Measurements from ENCODE around the gene PTPN14. TPM values are rescaled to one million over a fixed set of nuclear protein-coding genes. Genes with fewer than 3 reads are reported as not detected.

The PTPN14 gene
- total and polyA plus RNA-seq, 2 of the 8 experiments (the other 6 are each of a cell fraction or from before 2014, with no cell fraction given): 14.4 to 93.6 TPM

- Histone ChIP-seq H3K36me3 (ENCODE audit: control insufficient read depth in 2 of 4, insufficient read depth in 4 of 4, low read length in 3 of 4) (no peaks in the 10 kb centered on the region), H3K14ac (ENCODE audit: insufficient read length) (no peak overlapping the region), H2BK5ac (ENCODE audit: low read depth, low read length) (no peak overlapping the region), H4K8ac (ENCODE audit: extremely low read depth, insufficient read depth, low read length) (no peak overlapping the region), H2BK20ac (ENCODE audit: low read length) (no peak overlapping the region), H3K23me2 (ENCODE audit: low read depth, low read length) (no peaks in the 10 kb centered on the region), H2BK120ac (replicated peaks; ENCODE audit: low read depth, low read length) (no peak overlapping the region), H4K91ac (replicated peaks; ENCODE audit: insufficient read length, low read length) (no peak overlapping the region), H3K23ac (ENCODE audit: insufficient read length) (no peak overlapping the region), H4K20me1 (replicated peaks in 1 of 2; ENCODE audit: control insufficient read depth in 1 of 2, insufficient read depth in 2 of 2, low read length in 2 of 2) (no peaks in the 10 kb centered on the region), H4K5ac (ENCODE audit: insufficient read length, low read depth, low read length) (no peak overlapping the region), H3K4ac (replicated peaks; ENCODE audit: insufficient read length, low read depth, low read length) (no peak overlapping the region), H3K18ac (ENCODE audit: extremely low read depth, low read length) (no peak overlapping the region), H3K79me2 (ENCODE audit: control insufficient read depth in 1 of 2, insufficient read depth in 2 of 2, low read length in 2 of 2) (no peaks in the 10 kb centered on the region), H2AFZ (ENCODE audit: low read length) (no peak overlapping the region), H3K27me3 (replicated peaks in 1 of 4; ENCODE audit: control insufficient read depth in 3 of 4, extremely low read depth in 1 of 4, insufficient read depth in 3 of 4, low read length in 3 of 4) (no peaks in the 10 kb centered on the region), H2BK12ac (ENCODE audit: low read depth, low read length) (peak overlapping the region; percentile 34; the same call in 1 of the 2 replicates), H3K9me3 (ENCODE audit: insufficient read depth in 2 of 2, low read depth in 1 of 2, low read length in 1 of 2) (no peaks in the 10 kb centered on the region), H3K56ac (replicated peaks; ENCODE audit: insufficient read length, low read depth, low read length) (no peak overlapping the region), H3K4me2 (ENCODE audit: insufficient read depth in 1 of 2, low read depth in 2 of 2, low read length in 2 of 2) (no peak overlapping the region), H3K4me1 (replicated peaks in 1 of 4; ENCODE audit: control insufficient read depth in 3 of 4, insufficient read depth in 4 of 4, low read length in 3 of 4) (peaks cover 0 to 2% (median 0%) of the 10 kb centered on the region in 4 experiments; a peak in 3 of 7 replicates), H3K9ac (replicated peaks in 1 of 4; ENCODE audit: extremely low read depth in 1 of 4, low read depth in 3 of 4, low read length in 3 of 4) (no peak overlapping the region), H3K4me3 (ENCODE audit: extremely low read depth in 1 of 4, insufficient read depth in 2 of 4, low read depth in 3 of 4, low read length in 4 of 4) (no peak overlapping the region), H3K79me1 (ENCODE audit: low read depth, low read length) (no peaks in the 10 kb centered on the region), H3K27ac (ENCODE audit: low read depth, low read length) (no peak overlapping the region), H2BK15ac (ENCODE audit: low read length) (peak overlapping the region; percentile 31; the same call in 1 of the 2 replicates), H2AK5ac (ENCODE audit: low read depth, low read length) (no peak overlapping the region)
- ChIA-PET POLR2A (ENCODE audit: partially characterized antibody) (interaction anchor here (0.5 to 0.9 kb wide), 2 partner anchors 15 to 71 kb away, joined by 3 read pairs; no protein-coding TSS in a partner anchor), CTCF (ENCODE audit: partially characterized antibody) (interaction anchor here (0.5 to 19.1 kb wide), 64 partner anchors 7 to 1777 kb away, joined by 3 to 610 read pairs (median 7); partner anchors contain the start of gene SMYD2)
- FAIRE-seq (no peak), DNase-seq (ENCODE audit: low read depth in 1 of 2, low spot score in 2 of 2) (no peak)
- WGBS, 2 experiments (ENCODE audit: extremely low coverage in 1 of 2, insufficient coverage in 1 of 2, insufficient read length in 1 of 2, insufficient replicate concordance in 2 of 2, low coverage in 1 of 2, low lambda C conversion rate in 2 of 2, missing lambda C conversion rate in 1 of 2): 100% methylated on average over 1 of the region's 1 CpG; no CpG with 5 or more reads in 1 of the 2 experiments
- no peak for TF ChIP-seq PHF8 (conservative IDR thresholded peaks at IDR 0.05; ENCODE audit: low read depth, low read length)
Measured at GRCh38 chr1:214331180-214331579, 220.2 kb downstream of the PTPN14 start.
